Measurements from ENCODE around the gene DCBLD2.

Gene DCBLD2

DNA sequence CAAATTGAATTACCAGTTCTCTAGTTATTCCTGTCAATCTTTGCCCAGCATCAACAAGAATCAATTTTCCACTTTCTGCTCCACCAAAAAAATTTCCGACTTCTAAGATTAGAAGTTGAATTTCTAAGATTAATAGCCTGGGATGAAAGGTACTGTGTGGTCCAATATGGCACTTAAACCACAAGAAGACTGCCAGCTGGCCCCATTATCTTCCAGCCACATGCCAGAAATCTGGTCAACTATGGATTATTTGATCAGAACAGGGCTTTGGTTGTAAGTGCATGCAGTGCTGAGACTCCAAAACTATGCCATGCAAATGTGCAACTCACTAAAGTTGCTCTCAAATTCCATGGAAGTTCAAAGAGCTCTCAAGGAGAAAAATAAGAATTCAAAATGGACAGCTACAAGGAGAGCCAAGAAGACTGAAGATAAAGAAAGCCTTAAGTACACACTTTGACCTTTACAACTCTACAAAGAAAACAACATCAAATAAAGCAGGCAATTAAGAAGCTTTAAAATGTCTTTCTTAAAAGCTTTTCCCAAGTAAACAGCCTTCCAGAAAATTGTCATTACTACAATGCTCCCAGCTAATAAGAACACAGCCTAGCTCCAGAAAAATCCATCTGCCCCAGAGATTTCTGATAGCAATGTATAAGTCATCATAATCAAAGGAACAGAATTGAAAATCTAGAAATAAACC is 74.1 kb downstream of the DCBLD2 start:
- DNase-seq, result no peak

DNA sequence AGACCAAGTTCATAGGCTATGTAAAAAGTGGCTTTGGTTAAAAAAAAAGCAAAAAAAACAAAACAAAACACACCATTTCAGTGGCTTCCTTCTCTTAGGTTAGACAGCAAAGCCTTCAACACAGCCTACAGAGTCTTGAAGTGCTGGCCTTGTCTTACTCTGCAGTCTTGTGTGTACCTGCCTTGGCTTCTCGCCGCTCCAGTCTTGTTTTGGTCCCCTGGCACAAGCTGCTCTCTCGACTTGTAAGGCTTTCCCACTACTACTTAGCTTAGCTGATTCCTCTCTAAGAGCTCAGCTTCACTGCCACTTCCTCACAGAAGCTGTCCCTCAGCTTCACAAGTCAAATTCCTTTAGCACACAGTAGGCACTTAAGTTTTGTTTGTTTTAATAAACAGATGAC is 75.4 kb downstream of the DCBLD2 start:
- no peak for DNase-seq

DNA sequence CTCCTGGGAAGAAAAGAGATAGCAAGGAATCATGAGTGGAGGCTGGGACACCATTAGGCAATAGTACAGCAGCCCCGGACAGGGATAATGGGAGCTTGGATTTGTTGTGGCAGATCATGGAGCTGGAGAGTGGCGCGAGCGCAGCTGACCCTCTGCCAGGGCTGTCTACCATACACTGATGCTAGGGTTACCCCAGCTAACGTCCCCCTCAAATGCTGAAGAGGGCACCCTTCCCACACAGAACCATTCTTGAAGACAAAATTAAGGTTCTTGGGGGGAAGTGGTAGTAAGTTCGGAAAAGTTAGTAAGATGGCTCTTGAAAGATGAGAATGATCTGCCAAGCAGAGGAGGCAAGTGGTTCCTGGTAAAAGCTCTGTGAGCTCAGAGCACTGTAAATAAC is 77.2 kb downstream of the DCBLD2 start:
- no peak for DNase-seq

DNA sequence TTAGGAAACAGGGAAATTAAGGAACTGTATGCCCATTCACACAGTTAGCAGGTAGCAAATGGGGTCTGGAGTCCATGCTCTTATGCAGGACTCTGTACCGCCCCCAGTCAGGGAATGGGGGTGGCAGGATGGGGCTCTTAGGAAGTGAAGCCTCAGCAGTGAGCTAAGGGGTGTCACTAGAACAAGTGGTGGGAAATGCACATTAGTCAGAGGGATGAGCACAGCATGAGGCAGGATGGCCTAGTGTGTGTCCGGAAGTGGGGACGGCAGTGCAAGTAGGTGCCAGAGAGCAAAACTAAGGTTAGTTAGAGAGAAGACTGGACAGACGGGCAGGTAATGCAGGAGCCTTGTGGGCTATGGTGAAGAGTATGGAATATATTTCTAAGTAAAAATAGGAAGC is 77.7 kb downstream of the DCBLD2 start:
- DNase-seq, result no peak

DNA sequence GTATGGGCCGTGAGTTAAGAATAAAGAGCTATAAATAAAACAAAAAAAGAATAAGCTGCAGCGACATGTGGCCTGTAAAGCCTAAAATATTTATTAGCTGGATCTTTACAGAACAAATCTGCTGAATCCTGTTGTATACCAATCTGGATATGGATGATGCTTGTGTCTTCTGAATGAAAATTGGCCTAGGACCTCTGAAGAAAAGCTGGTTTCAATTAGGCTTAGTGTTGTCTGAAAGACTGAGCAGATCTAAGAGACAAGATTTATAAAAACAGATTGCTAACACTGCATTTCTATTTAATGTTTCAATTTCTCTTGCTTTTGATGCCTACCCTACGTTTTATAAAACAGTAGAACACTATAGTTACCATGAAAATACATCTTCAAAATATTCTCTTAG is 80.4 kb downstream of the DCBLD2 start:
- no peak for DNase-seq

DNA sequence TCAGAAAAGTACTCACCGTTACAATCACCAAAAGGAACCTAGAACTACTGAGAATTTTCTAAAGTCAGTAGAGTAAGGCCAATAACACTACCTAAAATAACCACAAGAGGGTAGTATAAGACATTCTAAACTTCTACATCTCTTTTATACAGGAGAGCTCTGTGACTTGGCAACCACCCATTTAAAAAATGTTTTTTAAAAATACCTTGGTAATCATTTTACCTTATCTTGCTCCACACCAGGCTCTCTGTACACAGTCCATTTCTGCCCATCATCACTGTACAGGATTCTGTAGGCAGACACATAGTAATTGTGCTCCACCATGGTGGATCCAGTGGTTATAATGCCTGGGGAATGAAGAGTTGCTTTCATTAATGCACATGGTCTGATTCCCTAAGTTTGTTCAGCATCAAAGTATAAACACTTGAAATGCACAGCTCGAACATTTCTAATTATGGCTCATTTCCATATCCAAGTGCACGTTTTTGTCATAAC is 83.9 kb downstream of the DCBLD2 start:
- no peak for DNase-seq

DNA sequence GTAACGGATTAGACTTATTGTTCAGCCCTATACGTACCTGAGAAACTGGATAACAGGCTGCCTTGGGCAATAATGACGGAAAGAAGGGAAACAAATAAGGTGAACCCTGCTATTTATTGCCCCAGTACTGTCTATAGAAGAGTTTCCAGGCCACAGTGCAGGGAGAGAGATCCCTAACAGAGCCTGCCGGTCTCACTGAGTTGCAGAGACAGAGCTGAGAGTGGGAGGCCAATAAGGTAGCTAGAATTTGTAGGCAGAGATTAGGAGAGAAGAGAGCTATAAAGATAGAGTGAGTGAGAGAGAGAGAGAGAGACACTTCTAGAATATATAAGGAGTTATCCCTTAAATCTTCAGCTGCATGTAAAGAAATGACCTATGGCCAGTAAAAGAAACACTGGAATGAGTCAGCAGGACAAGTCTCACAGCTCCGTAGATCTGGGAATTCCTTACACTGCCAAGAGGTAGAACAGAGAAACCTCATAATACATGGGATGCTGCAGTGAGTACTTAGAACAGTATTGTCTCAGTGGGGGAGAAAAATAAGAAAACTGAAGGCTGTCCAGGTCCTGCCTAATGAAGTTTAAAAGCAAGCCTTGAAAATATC is 86.6 kb downstream of the DCBLD2 start:
- DNase-seq, result no peak

DNA sequence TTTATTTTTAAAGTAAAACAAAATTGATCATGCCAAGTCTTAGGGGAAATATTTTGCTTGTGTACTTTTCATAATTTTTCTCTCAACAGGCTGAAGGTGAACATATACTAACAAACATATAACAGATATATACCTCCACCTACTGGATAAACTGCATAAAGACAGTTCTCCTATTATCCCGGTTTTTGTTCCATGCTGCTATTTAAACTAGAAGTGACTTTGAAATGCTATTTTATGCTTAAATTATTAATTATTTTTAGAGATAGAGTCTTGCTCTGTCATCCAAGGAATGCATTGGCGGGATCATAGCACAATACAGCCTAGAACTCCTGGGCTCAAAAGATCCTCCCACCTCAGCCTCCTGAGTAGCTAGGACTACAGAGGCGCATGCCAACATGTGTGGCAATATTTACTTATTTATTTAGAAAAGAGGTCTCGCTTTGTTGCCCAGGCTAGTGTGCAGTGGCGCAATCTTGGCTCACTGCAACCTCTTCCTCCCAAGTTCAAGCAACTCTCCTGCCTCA is 88.6 kb downstream of the DCBLD2 start:
- no peak for DNase-seq

DNA sequence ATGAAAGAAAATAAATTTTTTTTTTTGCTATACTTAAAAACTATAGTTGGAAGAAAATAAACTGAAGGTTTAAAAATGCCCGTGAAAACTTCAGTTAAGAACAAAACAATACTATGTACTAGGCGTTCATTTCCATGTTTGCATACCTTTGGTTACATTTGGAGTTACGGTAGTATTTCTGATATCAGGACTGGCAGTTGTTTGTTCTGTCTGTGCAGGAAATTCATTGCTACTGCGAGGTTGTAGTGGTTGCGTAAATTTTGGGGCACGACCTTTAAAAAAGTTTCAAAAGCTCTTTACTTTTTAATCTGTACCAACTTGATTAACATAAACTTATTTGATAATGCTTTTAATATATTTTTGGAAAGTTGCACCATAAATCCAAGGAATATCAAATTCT is 90.4 kb downstream of the DCBLD2 start:
- no peak for DNase-seq

DNA sequence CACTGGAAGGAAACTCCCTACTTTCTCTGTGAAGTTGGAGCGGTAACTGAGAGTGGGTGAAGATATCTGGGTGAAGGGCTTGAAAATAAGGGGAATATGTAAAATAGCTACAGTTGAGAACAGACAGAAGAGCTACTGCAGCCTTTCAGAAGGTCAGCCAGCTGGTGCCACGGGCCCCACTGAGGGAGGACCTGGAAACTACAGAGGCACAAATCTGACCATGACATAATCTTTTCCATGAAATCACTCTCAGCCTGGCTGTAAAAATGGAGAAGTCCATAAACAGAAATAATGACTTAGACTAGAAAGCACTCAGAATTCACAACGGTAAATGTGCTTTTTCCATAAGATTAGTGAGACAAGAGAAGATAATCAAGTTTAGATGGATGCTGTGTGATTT is 91.9 kb downstream of the DCBLD2 start:
- DNase-seq, result no peak

DNA sequence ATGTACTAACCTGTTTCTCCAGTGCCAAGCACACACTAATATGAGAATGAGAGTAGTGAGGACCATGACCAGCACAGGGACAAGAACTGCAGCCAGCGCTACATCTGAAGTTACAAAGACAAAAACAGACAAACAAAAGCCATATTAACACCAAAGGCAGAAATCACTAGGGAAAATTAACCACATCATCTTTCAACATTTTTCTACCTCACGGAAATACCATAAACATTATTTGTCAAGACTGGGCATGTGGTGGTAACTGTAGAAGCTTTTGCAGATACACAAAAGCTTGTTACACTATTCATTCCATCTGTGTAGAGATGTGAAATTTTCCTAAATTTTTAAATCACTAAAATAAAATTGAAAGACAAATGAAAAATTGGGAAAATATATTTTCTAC is 93.4 kb downstream of the DCBLD2 start:
- no peak for DNase-seq

DNA sequence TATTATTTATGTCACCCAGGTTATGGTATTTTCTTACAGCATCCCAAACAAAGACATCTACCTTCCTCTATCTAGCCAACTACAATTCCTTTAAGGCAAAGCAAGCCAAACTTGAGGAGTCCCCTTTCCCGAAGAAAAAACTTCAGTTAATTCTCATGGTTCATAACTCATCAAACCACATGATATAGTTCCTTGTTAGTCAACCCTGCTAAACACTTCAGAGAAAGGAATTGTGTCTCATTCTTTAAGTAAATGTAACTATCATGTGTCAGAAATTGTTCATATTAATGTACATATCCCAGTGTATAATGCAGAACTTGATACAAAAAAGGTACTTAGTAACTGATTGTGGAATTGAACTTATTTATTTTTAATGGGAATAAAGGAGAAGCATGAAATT is 93.9 kb downstream of the DCBLD2 start:
- no peak for DNase-seq

DNA sequence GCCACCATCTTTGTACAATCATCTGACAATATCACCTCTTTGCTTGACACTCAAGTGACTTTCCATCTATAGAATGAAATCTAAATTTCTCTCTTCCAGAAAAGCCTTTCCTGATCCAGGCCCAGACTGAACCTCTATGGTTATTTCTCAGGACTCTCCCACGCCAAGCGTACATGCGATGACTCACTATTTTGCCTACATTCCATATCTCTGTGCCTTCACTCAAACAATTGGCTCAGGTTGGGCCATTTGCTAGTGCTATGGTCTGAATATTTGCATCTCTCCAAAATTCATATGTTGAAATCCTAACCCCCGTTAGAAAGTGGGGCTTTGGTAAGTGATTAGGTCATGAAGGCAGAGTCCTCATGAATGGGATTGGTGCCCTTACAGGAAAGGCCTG is 94.5 kb downstream of the DCBLD2 start:
- no peak for DNase-seq

DNA sequence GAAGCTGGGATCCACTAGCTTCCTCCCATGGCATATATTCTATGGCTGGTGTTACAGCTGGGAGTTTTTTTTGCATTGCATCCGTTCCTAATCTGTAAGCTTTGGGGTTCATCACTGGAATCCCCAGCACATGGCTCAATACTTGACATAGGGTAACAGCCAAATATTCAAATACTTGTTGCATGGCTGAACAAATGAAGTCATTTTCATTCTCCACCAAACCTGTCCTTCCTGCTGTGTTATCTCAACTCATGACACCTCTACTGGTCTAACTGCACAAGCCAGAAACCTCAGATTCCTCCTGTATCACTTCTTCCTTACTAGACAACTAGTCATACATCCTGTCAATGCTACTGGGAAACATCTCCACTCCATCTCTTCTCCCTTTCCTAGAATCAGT is 95.0 kb downstream of the DCBLD2 start:
- DNase-seq, result no peak

DNA sequence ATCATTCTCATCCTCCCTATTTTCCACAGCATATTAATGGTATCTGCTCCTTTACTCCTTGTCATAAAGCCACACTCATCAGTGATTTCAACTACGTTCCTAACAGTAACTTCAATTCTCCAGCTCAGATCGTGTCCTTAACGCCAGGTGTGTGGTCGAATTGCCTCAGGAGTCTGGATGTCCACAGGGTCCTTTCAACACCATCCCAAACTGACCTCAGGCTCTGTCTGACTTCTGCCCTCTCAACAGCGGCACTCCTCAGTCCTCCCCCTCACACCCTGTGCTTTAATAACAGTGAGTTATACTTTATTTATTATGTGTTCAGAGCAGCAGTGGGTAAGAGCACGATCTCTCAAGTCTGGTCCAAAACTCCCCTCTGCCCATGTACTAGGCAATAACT is 95.9 kb downstream of the DCBLD2 start:
- no peak for DNase-seq

DNA sequence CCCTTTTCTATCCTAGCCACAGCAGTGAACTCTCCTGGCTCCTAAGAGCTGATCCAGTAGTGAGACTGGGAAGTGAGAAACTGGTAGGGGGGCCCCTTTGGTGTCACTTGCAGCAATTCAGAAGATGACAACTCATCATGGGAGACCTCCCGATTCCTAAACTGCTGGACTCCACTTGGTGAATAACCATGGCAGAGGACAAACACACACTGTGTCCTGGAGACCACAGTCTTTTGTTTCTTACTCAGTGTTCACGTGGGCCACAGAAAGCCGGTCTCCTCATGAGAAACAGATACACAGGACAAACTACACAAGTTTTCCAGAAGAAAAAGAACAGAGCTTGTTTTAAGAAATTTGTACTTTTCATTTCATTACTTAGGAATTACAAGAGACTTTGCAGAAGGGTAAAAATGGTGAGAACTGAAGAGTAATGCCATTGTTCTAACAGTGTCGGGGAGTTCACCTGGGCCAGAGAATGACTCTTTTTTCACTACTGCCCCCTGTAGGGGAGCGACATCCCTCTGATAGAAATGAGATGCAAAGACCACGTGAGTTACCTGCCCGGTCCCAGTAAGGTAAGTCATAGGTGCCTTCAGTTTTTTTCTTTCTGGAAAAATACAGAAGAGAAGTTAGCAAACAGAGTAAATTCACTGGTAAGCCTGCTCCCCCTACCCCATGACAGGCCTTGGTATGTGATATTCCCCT is 100.3 kb downstream of the DCBLD2 start:
- DNase-seq, result no peak

DNA sequence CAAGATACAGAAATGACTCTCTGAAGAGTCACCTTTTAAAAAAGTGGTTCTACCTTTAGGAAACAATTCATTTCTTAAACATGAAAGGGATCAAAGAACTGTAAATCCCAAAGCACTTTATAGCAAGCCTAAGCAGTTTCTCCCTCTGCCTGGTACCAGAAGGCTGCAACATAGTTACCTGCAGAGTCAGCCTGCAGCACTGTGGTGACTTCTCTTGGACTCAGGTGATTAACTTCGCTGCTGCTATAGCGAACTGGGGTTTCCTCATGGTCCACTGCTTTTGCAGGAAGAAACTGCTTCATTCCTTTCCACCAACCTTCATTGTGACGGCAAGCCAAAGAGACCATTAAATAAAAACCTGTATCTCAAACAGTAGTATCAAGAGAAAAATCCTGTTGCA is 101.1 kb downstream of the DCBLD2 start:
- DNase-seq, result no peak

DNA sequence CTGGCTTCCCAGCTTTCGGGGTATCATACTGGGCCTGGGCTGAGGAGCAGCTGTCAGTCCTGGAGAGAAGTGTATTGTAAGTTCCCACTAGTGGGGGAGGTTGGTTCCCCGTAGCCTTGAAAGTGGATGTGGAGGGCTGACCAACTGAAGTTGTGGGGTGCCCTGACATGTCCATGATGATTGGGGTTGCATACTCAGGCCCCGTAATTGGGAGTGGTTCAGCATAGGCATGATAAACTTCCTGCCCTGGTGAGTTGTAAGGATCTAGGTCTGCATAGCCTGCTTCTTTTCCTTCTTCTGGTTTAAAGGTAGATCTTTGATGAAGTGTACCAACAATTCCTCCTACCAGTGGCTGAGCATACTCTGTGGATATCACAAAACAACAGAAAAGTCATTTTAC is 102.0 kb downstream of the DCBLD2 start:
- DNase-seq, result no peak

DNA sequence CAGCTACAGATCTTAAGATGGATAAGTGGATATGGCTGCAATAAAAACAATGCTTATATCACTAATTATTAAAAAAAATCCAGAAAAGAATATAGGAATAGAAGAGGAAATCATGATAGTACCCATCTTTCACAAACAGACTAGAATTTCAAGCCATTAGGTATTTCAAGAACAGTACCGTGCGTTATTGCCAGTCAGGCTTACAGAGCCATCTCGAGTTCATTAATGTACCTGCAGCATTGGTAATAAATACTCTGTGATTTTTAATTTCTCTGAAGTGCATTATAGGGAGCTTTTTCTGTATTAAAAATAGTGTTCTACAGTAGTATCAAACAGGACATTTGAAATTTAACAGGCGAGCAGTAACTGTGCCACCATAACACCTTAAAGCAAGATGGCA is 102.7 kb downstream of the DCBLD2 start:
- DNase-seq, result no peak

DNA sequence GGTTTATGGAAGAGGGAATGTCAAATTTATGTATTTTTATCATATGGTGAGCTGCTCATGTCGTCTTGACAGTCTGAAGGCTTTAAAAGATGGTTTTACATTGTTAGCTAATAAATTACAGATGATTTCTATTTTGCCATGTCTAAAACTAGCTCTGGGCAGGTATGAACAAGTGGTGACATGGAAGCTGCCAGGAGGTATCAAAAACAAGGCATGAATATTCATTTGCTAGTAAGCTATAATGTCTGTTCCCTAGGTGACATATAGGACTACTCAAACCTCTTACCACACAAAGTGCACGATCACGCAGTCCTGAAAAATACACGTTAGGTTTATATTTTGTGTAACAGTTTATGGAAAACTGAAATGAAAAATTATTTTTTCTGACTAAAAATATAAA is 103.6 kb downstream of the DCBLD2 start:
- no peak for DNase-seq

DNA sequence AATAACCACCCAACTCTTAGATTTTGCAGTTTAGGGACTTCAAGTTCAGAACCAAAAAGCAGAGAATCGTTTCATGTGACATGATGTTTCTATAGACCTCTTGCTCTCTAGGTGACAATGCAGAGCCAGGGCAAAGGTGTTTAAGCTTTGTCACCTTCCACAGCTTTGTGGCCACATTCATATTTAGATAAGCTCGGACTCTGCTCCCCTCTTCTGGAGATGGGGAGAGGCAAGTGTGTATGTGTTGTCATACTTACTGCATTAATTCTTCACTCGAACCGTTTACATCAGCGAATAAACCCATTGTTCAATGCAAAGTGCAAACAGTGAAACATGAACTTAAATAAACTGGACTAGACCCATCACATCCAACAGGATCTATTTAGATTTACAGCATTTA is 105.2 kb downstream of the DCBLD2 start:
- no peak for DNase-seq

DNA sequence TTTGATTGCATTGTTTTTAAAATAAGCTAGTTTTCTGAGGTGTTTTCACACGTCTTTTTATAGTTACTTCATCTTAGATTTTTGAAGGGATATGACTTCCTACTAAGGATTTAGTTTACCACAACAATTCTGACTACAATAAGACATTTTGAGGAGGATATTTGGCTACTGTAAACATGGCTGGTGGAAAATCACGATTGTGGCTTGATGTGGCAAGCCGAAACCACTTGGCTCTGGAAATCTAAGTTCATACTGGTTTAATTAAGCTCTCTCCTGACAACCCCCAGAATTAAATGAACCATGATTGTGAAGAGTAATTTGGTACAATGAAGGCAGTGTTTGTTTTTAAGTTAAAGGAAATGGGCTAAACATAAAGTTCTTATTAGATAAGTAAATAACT is 107.5 kb downstream of the DCBLD2 start:
- DNase-seq, result no peak

DNA sequence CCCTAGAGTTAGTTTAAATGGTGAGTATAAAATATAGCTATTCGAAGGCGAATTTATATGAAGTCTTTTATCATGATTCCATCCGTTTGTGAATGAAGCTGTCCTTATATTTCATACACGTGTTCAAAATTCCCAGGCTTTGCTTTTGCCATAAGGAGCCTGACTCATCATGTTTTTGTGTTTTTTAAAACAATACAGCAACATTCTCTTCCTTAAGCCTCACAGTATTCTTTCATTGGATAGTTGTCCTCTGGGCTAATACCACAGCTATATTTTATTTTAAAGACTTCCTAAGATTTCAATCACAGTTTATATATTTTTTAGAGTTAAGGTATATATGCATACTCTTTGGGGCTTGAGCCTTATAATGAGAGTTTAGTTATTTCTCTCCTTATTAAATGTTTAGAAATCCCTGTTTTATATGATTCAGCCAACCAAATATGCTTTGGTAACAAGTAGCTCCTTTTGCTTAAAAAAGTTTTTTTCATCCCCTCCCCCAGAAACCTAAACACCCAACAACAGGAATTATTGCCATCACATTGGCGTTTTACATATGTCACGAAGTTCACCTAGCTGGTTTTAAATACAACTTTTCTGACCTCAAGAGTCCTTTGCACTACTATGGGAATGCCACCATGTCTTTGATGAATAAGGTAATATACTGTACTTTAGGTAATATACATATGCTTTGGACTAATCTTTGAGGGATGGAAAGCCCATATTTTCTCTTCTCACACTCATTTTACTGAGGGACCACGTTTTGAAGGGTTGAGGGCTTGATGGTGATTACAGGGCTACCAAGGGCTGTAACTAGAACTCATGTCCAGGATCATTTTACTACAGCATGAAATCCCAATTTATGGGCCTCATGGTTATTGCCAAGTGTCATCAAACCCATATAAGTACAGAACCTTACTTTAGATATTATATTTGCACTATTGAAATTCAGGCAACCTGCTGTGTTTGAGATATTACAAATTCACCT is 109.9 kb downstream of the DCBLD2 start:
- DNase-seq, result no peak
